ENCODE data around the gene OR4D10. TPM values are rescaled to one million over a fixed set of nuclear protein-coding genes. Genes with fewer than 3 reads are reported as not detected.

The OR4D10 gene
- total and polyA plus RNA-seq, 2 of the 8 experiments (the other 6 are each of a cell fraction or from before 2014, with no cell fraction given) = not detected

DNA sequence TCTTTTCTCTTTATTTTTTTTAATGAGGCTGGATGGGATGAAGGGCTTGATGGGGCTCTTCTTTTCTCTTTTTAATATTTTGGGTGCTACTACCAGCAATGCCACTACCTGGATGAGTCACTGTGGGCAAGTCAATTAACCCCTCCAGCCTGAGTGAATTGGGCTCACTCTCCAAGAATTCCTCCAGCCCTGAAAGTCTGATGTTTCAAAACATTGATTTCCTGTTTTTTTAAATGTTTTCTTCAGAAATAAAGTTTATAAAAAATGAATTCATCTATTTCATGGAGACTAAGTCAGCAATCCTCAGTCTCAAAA is 46.1 kb upstream of the OR4D10 start (continued):
- TF ChIP-seq, protein P1, sequence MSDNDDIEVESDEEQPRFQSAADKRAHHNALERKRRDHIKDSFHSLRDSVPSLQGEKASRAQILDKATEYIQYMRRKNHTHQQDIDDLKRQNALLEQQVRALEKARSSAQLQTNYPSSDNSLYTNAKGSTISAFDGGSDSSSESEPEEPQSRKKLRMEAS (IDR thresholded peaks at IDR 0.05) = no peak
- TF ChIP-seq BCL11A (IDR thresholded peaks at IDR 0.05; ENCODE audit: low read depth in 2 of 2, low read length in 2 of 2) (no peak), RBBP5 (IDR thresholded peaks at IDR 0.05; ENCODE audit: borderline replicate concordance, low read depth, low read length) (no peak)
